Gastroesophageal sphincter (tissue), 3 donors: ENCODE measurements around the gene RNASET2.

ENCODE experiments used
- CTCF ChIP-seq, 4 experiments: fragments of 200-600 bp in 2 of 4; fragments of 450-650 bp in 2 of 4; sonication (generic) in 1 of 4; IDR thresholded peaks; one replicate each; pipeline ENCODE4 v1.5.1; 2017 to 2019; ENCODE audit warnings: antibody characterized with exemption in 4 of 4, mild to moderate bottlenecking in 2 of 4, moderate library complexity in 2 of 4
- POLR2A ChIP-seq, 2 donors: fragments of 450-650 bp; IDR thresholded peaks; one replicate each; pipeline ENCODE4 v1.6.1; 2017; ENCODE audit warnings: antibody characterized with exemption in 2 of 2, mild to moderate bottlenecking in 2 of 2, moderate library complexity in 1 of 2
- POLR2AphosphoS5 ChIP-seq: sonication (generic); formaldehyde crosslinking; IDR thresholded peaks from one replicate; pipeline ENCODE4 v1.6.1; 2017; ENCODE audit warnings: antibody characterized with exemption

GRCh38 chr6:166987930-166988329 lies 31.6 kb upstream of the RNASET2 start:
- TF ChIP-seq CTCF (IDR thresholded peaks at IDR 0.05) (no peak), POLR2AphosphoS5 (no peak), POLR2A (IDR thresholded peaks at IDR 0.05) (no peak)
